ENCODE results near the gene CPNE9.

CPNE9 gene

GRCh38 chr3:9744162-9744561 lies 40.5 kb downstream of the CPNE9 start:
- Histone ChIP-seq H3K36me3 (replicated peaks) (peaks cover 88% of the 10 kb centered on the region), H3K4me3 (ENCODE audit: low read depth, low read length) (no peak overlapping the region), H3K27ac (no peak overlapping the region), H3K27me3 (replicated peaks) (no peaks in the 10 kb centered on the region)
- DNase-seq = no peak
- in situ Hi-C loops (cut with HindIII; ENCODE audit: low pct_ligation_motif_present, low sequenced_read_pairs) = no loop called here
- no peak for TF ChIP-seq CTCF (IDR thresholded peaks at IDR 0.05; ENCODE audit: low read depth, low read length, missing control alignments)

- Histone ChIP-seq H3K36me3 (replicated peaks) (peaks cover 75% of the 10 kb centered on the region), H3K27ac (no peak overlapping the region), H3K27me3 (replicated peaks) (no peaks in the 10 kb centered on the region), H3K4me3 (ENCODE audit: low read depth, low read length) (no peak overlapping the region)
- in situ Hi-C loops (cut with HindIII; ENCODE audit: low pct_ligation_motif_present, low sequenced_read_pairs) = no loop called here
- no peak for DNase-seq
- TF ChIP-seq CTCF (IDR thresholded peaks at IDR 0.05; ENCODE audit: low read depth, low read length, missing control alignments) = no peak
Measured at GRCh38 chr3:9745521-9745920, 41.9 kb downstream of the CPNE9 start.

- peak; percentile 79 for DNase-seq
- no peak overlapping the region for H3K4me3 ChIP-seq (ENCODE audit: low read depth, low read length)
- no peak overlapping the region for H3K27ac ChIP-seq
- no peak for TF ChIP-seq CTCF (IDR thresholded peaks at IDR 0.05; ENCODE audit: low read depth, low read length, missing control alignments)
- in situ Hi-C loops (cut with HindIII; ENCODE audit: low pct_ligation_motif_present, low sequenced_read_pairs) = no loop called here
- peaks cover 67% of the 10 kb centered on the region for H3K36me3 ChIP-seq (replicated peaks)
- H3K27me3 ChIP-seq (replicated peaks) = no peaks in the 10 kb centered on the region
Measured at GRCh38 chr3:9746330-9746729, 42.7 kb downstream of the CPNE9 start.

- no peak overlapping the region for H3K4me3 ChIP-seq (ENCODE audit: low read depth, low read length)
- no peak for DNase-seq
Measured at GRCh38 chr3:9747267-9747666, 43.6 kb downstream of the CPNE9 start.

GRCh38 chr3:9748031-9748430 lies 44.4 kb downstream of the CPNE9 start:
- Histone ChIP-seq H3K27me3 (replicated peaks) (no peaks in the 10 kb centered on the region), H3K36me3 (replicated peaks) (peaks cover 50% of the 10 kb centered on the region), H3K4me3 (ENCODE audit: low read depth, low read length) (no peak overlapping the region), H3K27ac (no peak overlapping the region)
- no peak for TF ChIP-seq CTCF (IDR thresholded peaks at IDR 0.05; ENCODE audit: low read depth, low read length, missing control alignments)
- in situ Hi-C loops (cut with HindIII; ENCODE audit: low pct_ligation_motif_present, low sequenced_read_pairs) = no loop called here
- no peak for DNase-seq

More at GRCh38 chr3:9747267-9747666, 43.6 kb downstream of the CPNE9 start:
- TF ChIP-seq CTCF (IDR thresholded peaks at IDR 0.05; ENCODE audit: low read depth, low read length, missing control alignments) = no peak
- Histone ChIP-seq H3K27ac (no peak overlapping the region), H3K36me3 (replicated peaks) (peaks cover 57% of the 10 kb centered on the region), H3K27me3 (replicated peaks) (no peaks in the 10 kb centered on the region)
- in situ Hi-C loops (cut with HindIII; ENCODE audit: low pct_ligation_motif_present, low sequenced_read_pairs) = no loop called here

- TF ChIP-seq CTCF (IDR thresholded peaks at IDR 0.05; ENCODE audit: low read depth, low read length, missing control alignments) = no peak
- Histone ChIP-seq H3K27me3 (replicated peaks) (no peaks in the 10 kb centered on the region), H3K27ac (peak overlapping the region; percentile 34), H3K4me3 (ENCODE audit: low read depth, low read length) (peak overlapping the region; percentile 81), H3K36me3 (replicated peaks) (peaks cover 37% of the 10 kb centered on the region)
- no peak for DNase-seq
- in situ Hi-C loops (cut with HindIII; ENCODE audit: low pct_ligation_motif_present, low sequenced_read_pairs) = no loop called here
Measured at GRCh38 chr3:9749296-9749644, 45.6 kb downstream of the CPNE9 start.

Data from brain microvascular endothelial cell (primary cell).